ENCODE data around the gene CKLF.
A peak's percentile ranks its signal among the peaks of the same experiment; 100 is the strongest.

The CKLF gene

GRCh38 chr16:66543541-66543940, 8.8 kb upstream of the CKLF start:
- Histone ChIP-seq H4K20me1 (ENCODE audit: control insufficient read depth, insufficient read depth, low read depth, low read length) (no peaks in the 10 kb centered on the region), H3F3A (ENCODE audit: control insufficient read depth, insufficient read depth) (peaks cover 9% of the 10 kb centered on the region), H3K4me2 (ENCODE audit: low read length) (peak overlapping the region; percentile 60), H3K79me2 (ENCODE audit: control insufficient read depth, low read length) (no peaks in the 10 kb centered on the region), H3K9me2 (replicated peaks; ENCODE audit: control insufficient read depth, low read length) (no peaks in the 10 kb centered on the region), H3K9me3 (ENCODE audit: control insufficient read depth, insufficient read depth, low read length) (no peaks in the 10 kb centered on the region), H3K4me3 (ENCODE audit: low read length) (peak overlapping the region; percentile 27; the same call in 1 of the 2 replicates), H3K4me1 (ENCODE audit: control insufficient read depth, low read length) (peaks cover 76% of the 10 kb centered on the region), H3K27ac (ENCODE audit: low read depth, low read length) (peak overlapping the region; percentile 57; the same call in 1 of the 2 replicates), H3K27me3 (ENCODE audit: control insufficient read depth, low read length) (no peaks in the 10 kb centered on the region), H3K36me3 (ENCODE audit: control insufficient read depth, low read length) (no peaks in the 10 kb centered on the region)
- no peak for TF ChIP-seq CTCF (IDR thresholded peaks at IDR 0.05; ENCODE audit: low read depth, low read length, poor library complexity, severe bottlenecking)
- TF ChIP-seq EZH2phosphoT487 (IDR thresholded peaks at IDR 0.05; ENCODE audit: borderline replicate concordance, low read length): no peak

GRCh38 chr16:66544016-66544757, 8.2 kb upstream of the CKLF start:
- Histone ChIP-seq H3K79me2 (ENCODE audit: control insufficient read depth, low read length) (no peaks in the 10 kb centered on the region), H3K9me2 (replicated peaks; ENCODE audit: control insufficient read depth, low read length) (no peaks in the 10 kb centered on the region), H3K4me3 (ENCODE audit: low read length) (peak overlapping the region; percentile 27), H3F3A (ENCODE audit: control insufficient read depth, insufficient read depth) (peaks cover 16% of the 10 kb centered on the region), H3K36me3 (ENCODE audit: control insufficient read depth, low read length) (no peaks in the 10 kb centered on the region), H3K27ac (ENCODE audit: low read depth, low read length) (peak overlapping the region; percentile 57), H3K9me3 (ENCODE audit: control insufficient read depth, insufficient read depth, low read length) (no peaks in the 10 kb centered on the region), H3K4me2 (ENCODE audit: low read length) (peak overlapping the region; percentile 60), H3K4me1 (ENCODE audit: control insufficient read depth, low read length) (peaks cover 76% of the 10 kb centered on the region), H3K27me3 (ENCODE audit: control insufficient read depth, low read length) (no peaks in the 10 kb centered on the region), H4K20me1 (ENCODE audit: control insufficient read depth, insufficient read depth, low read depth, low read length) (no peaks in the 10 kb centered on the region)
- TF ChIP-seq CTCF (IDR thresholded peaks at IDR 0.05; ENCODE audit: low read depth, low read length, poor library complexity, severe bottlenecking): no peak
- no peak for TF ChIP-seq EZH2phosphoT487 (IDR thresholded peaks at IDR 0.05; ENCODE audit: borderline replicate concordance, low read length)

- peaks cover 91% of the 10 kb centered on the region for H3K4me1 ChIP-seq (ENCODE audit: control insufficient read depth, low read length)
- peaks cover 20% of the 10 kb centered on the region for H3F3A ChIP-seq (ENCODE audit: control insufficient read depth, insufficient read depth)
- H3K27ac ChIP-seq (ENCODE audit: low read depth, low read length): no peak overlapping the region
- no peaks in the 10 kb centered on the region for H3K9me3 ChIP-seq (ENCODE audit: control insufficient read depth, insufficient read depth, low read length)
- no peaks in the 10 kb centered on the region for H3K27me3 ChIP-seq (ENCODE audit: control insufficient read depth, low read length)
- peak overlapping the region; percentile 56; the same call in 1 of the 2 replicates for H3K4me2 ChIP-seq (ENCODE audit: low read length)
- no peak overlapping the region for H3K4me3 ChIP-seq (ENCODE audit: low read length)
- TF ChIP-seq CTCF (IDR thresholded peaks at IDR 0.05; ENCODE audit: low read depth, low read length, poor library complexity, severe bottlenecking): no peak
- TF ChIP-seq EZH2phosphoT487 (IDR thresholded peaks at IDR 0.05; ENCODE audit: borderline replicate concordance, low read length): no peak
- H3K79me2 ChIP-seq (ENCODE audit: control insufficient read depth, low read length): no peaks in the 10 kb centered on the region
- no peaks in the 10 kb centered on the region for H4K20me1 ChIP-seq (ENCODE audit: control insufficient read depth, insufficient read depth, low read depth, low read length)
- no peaks in the 10 kb centered on the region for H3K9me2 ChIP-seq (replicated peaks; ENCODE audit: control insufficient read depth, low read length)
- H3K36me3 ChIP-seq (ENCODE audit: control insufficient read depth, low read length): no peaks in the 10 kb centered on the region
These were observed 5.0 kb upstream of the CKLF start for GRCh38 chr16:66547101-66547989.
